Colon (tissue), 2 donors: ENCODE results near the gene LHX8.

Experiments used
- FAIRE-seq: peaks from 2 replicates; lab custom pipeline; 2012; peaks lifted over from hg19 to GRCh38; lab: Jason Lieb, UNC
- donor health status: control.
- donor health status: control.

The LHX8 gene

GRCh38 chr1:75203415-75204277 is 69.5 kb downstream of the LHX8 start:
- no peak for FAIRE-seq

GRCh38 chr1:75208862-75209261 is 74.7 kb downstream of the LHX8 start:
- no peak for FAIRE-seq
